HCT116 (cell line): ENCODE data around the gene TAOK3. TPM values are rescaled to one million over a fixed set of nuclear protein-coding genes. Genes with fewer than 3 reads are reported as not detected.

Experiments
- ATAC-seq: fragments of 200-7000 bp; cut with Tn5 transposase; 2 replicates; pipeline ENCODE4 v1.9.1; 2020; ENCODE audit warnings: mild to moderate bottlenecking, moderate library complexity
- BruUV-seq: library from RNA; stranded (reverse); fragments of 400-500 nt; replicated peaks from 2 replicates; lab custom pipeline; 2021; lab: Mats Ljungman, UMichigan
- CTCF ChIA-PET: fragments of 300-600 bp; sonication (Branson Sonifier 250); formaldehyde crosslinking; loops from one replicate; lab custom pipeline; 2021; ENCODE audit warnings: antibody characterized with exemption; lab: Charles Lee
- POLR2A ChIA-PET: fragments of 300-600, 350-600 bp; sonication (Branson Sonifier 250); formaldehyde crosslinking; loops from one replicate; lab custom pipeline; 2021; ENCODE audit warnings: antibody characterized with exemption; lab: Charles Lee
- RAD21 ChIA-PET, 2 experiments: fragments of 300-600 bp; sonication (Branson Sonifier 250); formaldehyde crosslinking; loops; one replicate each; lab custom pipeline; 2023; ENCODE audit warnings: low total read pairs in 2 of 2; ENCODE audit not compliant: uncharacterized antibody in 2 of 2, unreplicated experiment in 2 of 2, low non-redundant PET in 1 of 2; lab: Charles Lee
- DNase-seq: peaks from one replicate; pipeline ENCODE4 v3.0.0-alpha.2; 2010; ENCODE audit warnings: low read depth, low spot score
- H2AFZ ChIP-seq: fragments of 200-600 bp; shearing (Covaris generic), sonication (generic); 2 replicates; pipeline ENCODE4 v1.6.1; 2017; ENCODE audit warnings: low read depth, mixed run types, mixed read lengths, antibody characterized with exemption, low read length; ENCODE audit not compliant: poor library complexity, severe bottlenecking
- H3K27ac ChIP-seq: 2 replicates; pipeline ENCODE4 v1.5.1; 2012; ENCODE audit warnings: low read depth, low read length
- H3K27me3 ChIP-seq: fragments of 200-600 bp; sonication (generic); 2 replicates; pipeline ENCODE4 v1.6.1; 2016; ENCODE audit warnings: mixed run types, low read length, mixed read lengths; ENCODE audit not compliant: insufficient read depth
- H3K36me3 ChIP-seq, 2 experiments: fragments of 200-500 bp in 1 of 2; fragments of 200-600 bp in 1 of 2; sonication (Bioruptor generic) in 1 of 2; sonication (generic) in 1 of 2; 2 replicates each; pipeline versions ENCODE4 v1.5.1 to v1.6.1; 2014 to 2016; ENCODE audit warnings: low read length in 2 of 2, inconsistent platforms in 1 of 2, mixed read lengths in 1 of 2, mixed run types in 1 of 2; ENCODE audit not compliant: insufficient read depth in 2 of 2, control insufficient read depth in 1 of 2
- H3K4me1 ChIP-seq, 2 experiments: fragments of 200-600 bp in 1 of 2; sonication (generic) in 1 of 2; 2 replicates each; pipeline versions ENCODE4 v1.5.1 to v1.6.1; 2012 to 2017; ENCODE audit warnings: low read length in 2 of 2, inconsistent platforms in 1 of 2, mild to moderate bottlenecking in 1 of 2, mixed read lengths in 1 of 2, mixed run types in 1 of 2, moderate library complexity in 1 of 2; ENCODE audit not compliant: insufficient read depth in 2 of 2, control insufficient read depth in 1 of 2
- H3K4me2 ChIP-seq: fragments of 200-600 bp; sonication (generic); 2 replicates; pipeline ENCODE4 v1.6.1; 2017; ENCODE audit warnings: mixed run types, low read length, mixed read lengths
- H3K4me3 ChIP-seq, 2 experiments: fragments of 200-600 bp in 1 of 2; sonication (generic) in 1 of 2; replicated peaks in 1 of 2; 2 replicates each; pipeline ENCODE4 v1.5.1; 2011 to 2016; ENCODE audit warnings: low read length in 2 of 2, control low read depth in 1 of 2, low read depth in 1 of 2, mild to moderate bottlenecking in 1 of 2, mixed read lengths in 1 of 2, mixed run types in 1 of 2
- H3K79me2 ChIP-seq: fragments of 200-600 bp; sonication (generic); 2 replicates; pipeline ENCODE4 v1.6.1; 2017; ENCODE audit warnings: mild to moderate bottlenecking, mixed run types, low read length, moderate library complexity, mixed read lengths; ENCODE audit not compliant: insufficient read depth
- H3K9ac ChIP-seq: fragments of 200-600 bp; sonication (generic); 2 replicates; pipeline ENCODE4 v1.6.1; 2016; ENCODE audit warnings: low read length, mixed read lengths
- H3K9me2 ChIP-seq: fragments of 200-600 bp; sonication (generic), shearing (Covaris generic); 2 replicates; pipeline ENCODE4 v1.6.1; 2017; ENCODE audit warnings: mixed run types, mild to moderate bottlenecking, moderate library complexity; ENCODE audit not compliant: insufficient read depth
- H3K9me3 ChIP-seq, 2 experiments: fragments of 200-500 bp in 1 of 2; fragments of 200-600 bp in 1 of 2; sonication (Bioruptor generic) in 1 of 2; sonication (generic) in 1 of 2; 2 replicates each; pipeline ENCODE4 v1.6.1; 2014 to 2017; ENCODE audit warnings: low read length in 2 of 2, mixed read lengths in 2 of 2, inconsistent platforms in 1 of 2, low read depth in 1 of 2, mild to moderate bottlenecking in 1 of 2, mixed run types in 1 of 2, moderate library complexity in 1 of 2; ENCODE audit not compliant: control insufficient read depth in 1 of 2, insufficient read depth in 1 of 2
- H4K20me1 ChIP-seq: fragments of 200-600 bp; sonication (generic), shearing (Covaris generic); 2 replicates; pipeline ENCODE4 v1.6.1; 2017; ENCODE audit warnings: mixed run types, mild to moderate bottlenecking, moderate library complexity; ENCODE audit not compliant: insufficient read depth
- ELF1 ChIP-seq: IDR thresholded peaks from 2 replicates; pipeline ENCODE4 v1.6.1; 2012; ENCODE audit warnings: low read depth, borderline replicate concordance
- EZH2 ChIP-seq: fragments of 200-600 bp; sonication (generic); IDR thresholded peaks from 2 replicates; pipeline ENCODE4 v1.6.1; 2017; ENCODE audit warnings: antibody characterized with exemption, mixed run types
- FOSL1 ChIP-seq: IDR thresholded peaks from 2 replicates; pipeline ENCODE4 v1.6.1; 2012; ENCODE audit warnings: low read depth
- POLR2A ChIP-seq: IDR thresholded peaks from 2 replicates; pipeline ENCODE4 v1.7.0; 2011; ENCODE audit warnings: borderline replicate concordance; ENCODE audit not compliant: insufficient read depth, insufficient read length; ENCODE audit errors: extremely low read depth
- POLR2AphosphoS5 ChIP-seq: IDR thresholded peaks from 2 replicates; pipeline ENCODE4 v1.6.1; 2011; ENCODE audit warnings: mild to moderate bottlenecking, low read depth, low read length, moderate library complexity
- REST ChIP-seq: IDR thresholded peaks from 2 replicates; pipeline ENCODE4 v1.6.1; 2012; ENCODE audit warnings: low read depth
- SIN3A ChIP-seq: IDR thresholded peaks from 2 replicates; pipeline ENCODE4 v1.6.1; 2012; ENCODE audit warnings: low read depth
- SP1 ChIP-seq: IDR thresholded peaks from 2 replicates; pipeline ENCODE4 v1.6.1; 2012; ENCODE audit warnings: low read depth
- SRF ChIP-seq: IDR thresholded peaks from 2 replicates; pipeline ENCODE4 v1.6.1; 2012; ENCODE audit warnings: low read depth
- YY1 ChIP-seq: IDR thresholded peaks from 2 replicates; pipeline ENCODE4 v1.6.1; 2011; ENCODE audit warnings: low read length, low read depth, moderate library complexity, mild to moderate bottlenecking; ENCODE audit not compliant: insufficient replicate concordance; ENCODE audit errors: extremely low read depth
- ZBTB33 ChIP-seq: IDR thresholded peaks from 2 replicates; pipeline ENCODE4 v1.6.1; 2011; ENCODE audit warnings: mild to moderate bottlenecking, low read length, moderate library complexity; ENCODE audit not compliant: insufficient replicate concordance; ENCODE audit errors: extremely low read depth
- ZNF274 ChIP-seq: fragments of 200-500 bp; sonication (Bioruptor generic); IDR thresholded peaks from 2 replicates; pipeline ENCODE4 v1.6.1; 2014; ENCODE audit warnings: mild to moderate bottlenecking, low read depth, low read length, inconsistent platforms
- intact Hi-C: fragments of 100-400 bp; cut with micrococcal nuclease; formaldehyde crosslinking; loops from 2 replicates; pipeline ENCODE4 v1.10.0; 2022
- total RNA-seq: library from RNA; stranded (reverse); gene quantifications from one replicate; pipeline ENCODE4 v1.2.1, GENCODE V29; 2021; ENCODE audit not compliant: unreplicated experiment
- TF ChIP-seq, protein P1 (sequence below): IDR thresholded peaks from 2 replicates; pipeline ENCODE4 v1.6.1; 2012
- TF ChIP-seq, protein P2 (sequence below), 3 experiments: fragments of 200-600 bp in 1 of 3; sonication (generic) in 1 of 3; IDR thresholded peaks in 2 of 3; conservative IDR thresholded peaks in 1 of 3; 2 replicates each; pipeline ENCODE4 v1.5.1; 2012 to 2017; ENCODE audit warnings: low read depth in 2 of 3, low read length in 2 of 3, antibody characterized with exemption in 1 of 3, borderline replicate concordance in 1 of 3, control low read depth in 1 of 3, mild to moderate bottlenecking in 1 of 3, mixed read lengths in 1 of 3, mixed run types in 1 of 3, moderate library complexity in 1 of 3; ENCODE audit not compliant: insufficient read depth in 1 of 3

The TAOK3 gene
- total RNA-seq, 1 experiment from 2014 or later = 10.5 TPM

DNA sequence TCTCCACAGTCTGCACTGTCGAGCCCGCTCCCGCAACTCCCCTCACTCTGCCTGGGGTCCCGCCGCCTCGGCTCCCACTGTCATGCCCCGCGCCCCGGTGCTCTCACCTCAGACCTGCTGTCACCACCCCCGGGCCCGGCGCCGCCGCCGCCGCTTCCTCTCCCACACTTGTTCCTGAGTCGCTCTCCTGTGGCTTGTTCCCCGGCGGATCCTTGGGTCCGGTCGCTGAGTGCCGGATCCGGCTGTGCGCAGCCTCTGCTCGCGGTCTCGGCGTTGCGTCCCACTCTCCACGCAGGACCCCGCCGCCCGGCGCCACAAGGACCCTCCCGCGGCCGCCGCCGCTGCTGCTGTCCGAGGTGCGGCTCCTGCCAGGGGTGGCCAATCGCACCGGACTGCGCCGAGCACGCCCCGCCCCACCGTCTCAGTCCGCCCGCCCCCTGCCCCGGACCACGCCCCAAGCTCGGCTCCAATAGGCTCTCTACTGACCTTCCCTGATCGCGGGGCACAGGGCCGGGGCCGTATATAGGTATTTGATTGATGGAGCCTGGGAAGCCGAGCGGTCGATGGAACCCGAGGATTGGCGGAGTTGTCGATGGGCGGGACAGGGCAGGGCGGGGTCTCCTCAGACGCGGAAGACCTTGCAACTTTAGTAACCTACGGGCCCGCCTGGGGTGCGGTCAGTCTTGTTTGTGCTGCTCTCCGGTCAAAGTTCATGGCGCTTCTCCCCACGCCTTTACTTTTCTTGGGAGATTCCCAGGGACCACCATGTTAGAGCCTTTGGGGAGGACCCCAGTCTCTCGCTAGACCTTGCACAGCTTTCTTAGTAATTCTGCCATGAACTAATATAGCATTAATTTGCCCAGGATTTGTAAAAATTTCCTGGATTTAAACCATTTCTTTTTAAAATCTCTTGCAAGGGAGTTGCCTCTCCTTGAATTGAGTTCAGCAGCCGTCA, at the start of gene TAOK3 (continued):
- no peak for TF ChIP-seq ZBTB33
- TF ChIP-seq POLR2AphosphoS5 = peak; percentile 98
- peak; percentile 84 for TF ChIP-seq POLR2A

GRCh38 chr12:118420673-118421072, 48.0 kb upstream of the TAOK3 start:
- H4K20me1 ChIP-seq = no peaks in the 10 kb centered on the region
- intact Hi-C loops = no loop called here
- H3K27ac ChIP-seq = no peak overlapping the region
- ChIA-PET CTCF (no interaction called here), POLR2A (no interaction called here), RAD21 (no interaction called here)
- no peaks in the 10 kb centered on the region for H3K9me2 ChIP-seq
- H3K9ac ChIP-seq = no peak overlapping the region
- no peak overlapping the region for H3K4me3 ChIP-seq
- H3K9me3 ChIP-seq = no peaks in the 10 kb centered on the region
- no peak overlapping the region for H2AFZ ChIP-seq
- no TSS peak for BruUV-seq
- no peaks in the 10 kb centered on the region for H3K79me2 ChIP-seq
- 0 out of 4 replicates have a peak, but pooled peaks cover 0 to 7% of the 10 kb centered on the region in 2 experiments for H3K36me3 ChIP-seq
- H3K4me1 ChIP-seq = peaks cover 5 to 9% of the 10 kb centered on the region in 2 experiments; a peak in 3 of 4 replicates
- DNase-seq (no peak), ATAC-seq (no peak)
- no peak overlapping the region for H3K4me2 ChIP-seq
- H3K27me3 ChIP-seq = no peaks in the 10 kb centered on the region
- TF ChIP-seq SRF (no peak), REST (no peak), FOSL1 (no peak), ELF1 (no peak), EZH2 (no peak), SIN3A (no peak), ZNF274 (no peak), YY1 (no peak), SP1 (no peak)
- TF ChIP-seq, protein P1, sequence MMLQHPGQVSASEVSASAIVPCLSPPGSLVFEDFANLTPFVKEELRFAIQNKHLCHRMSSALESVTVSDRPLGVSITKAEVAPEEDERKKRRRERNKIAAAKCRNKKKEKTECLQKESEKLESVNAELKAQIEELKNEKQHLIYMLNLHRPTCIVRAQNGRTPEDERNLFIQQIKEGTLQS = no peak
- TF ChIP-seq, protein P2, sequence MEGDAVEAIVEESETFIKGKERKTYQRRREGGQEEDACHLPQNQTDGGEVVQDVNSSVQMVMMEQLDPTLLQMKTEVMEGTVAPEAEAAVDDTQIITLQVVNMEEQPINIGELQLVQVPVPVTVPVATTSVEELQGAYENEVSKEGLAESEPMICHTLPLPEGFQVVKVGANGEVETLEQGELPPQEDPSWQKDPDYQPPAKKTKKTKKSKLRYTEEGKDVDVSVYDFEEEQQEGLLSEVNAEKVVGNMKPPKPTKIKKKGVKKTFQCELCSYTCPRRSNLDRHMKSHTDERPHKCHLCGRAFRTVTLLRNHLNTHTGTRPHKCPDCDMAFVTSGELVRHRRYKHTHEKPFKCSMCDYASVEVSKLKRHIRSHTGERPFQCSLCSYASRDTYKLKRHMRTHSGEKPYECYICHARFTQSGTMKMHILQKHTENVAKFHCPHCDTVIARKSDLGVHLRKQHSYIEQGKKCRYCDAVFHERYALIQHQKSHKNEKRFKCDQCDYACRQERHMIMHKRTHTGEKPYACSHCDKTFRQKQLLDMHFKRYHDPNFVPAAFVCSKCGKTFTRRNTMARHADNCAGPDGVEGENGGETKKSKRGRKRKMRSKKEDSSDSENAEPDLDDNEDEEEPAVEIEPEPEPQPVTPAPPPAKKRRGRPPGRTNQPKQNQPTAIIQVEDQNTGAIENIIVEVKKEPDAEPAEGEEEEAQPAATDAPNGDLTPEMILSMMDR (IDR thresholded peaks at IDR 0.05 in 2 of 3, conservative IDR thresholded peaks at IDR 0.05 in 1 of 3; ENCODE audit: borderline replicate concordance in 1 of 3, insufficient read depth in 1 of 3, low read depth in 2 of 3, low read length in 2 of 3) = no peak
